Esophagus squamous epithelium (tissue), 5 donors: ENCODE results near the gene AMN. TPM values are rescaled to one million over a fixed set of nuclear protein-coding genes. Genes with fewer than 3 reads are reported as not detected.

ENCODE experiments used
- DNase-seq: peaks from one replicate; lab custom pipeline; 2025; lab: John Stamatoyannopoulos, UW
- H3K27ac ChIP-seq, 4 donors: fragments of 200-600 bp; sonication (generic); one replicate each; pipeline ENCODE4 v1.5.1; 2016 to 2019; ENCODE audit warnings: mild to moderate bottlenecking in 1 of 4
- H3K27me3 ChIP-seq, 4 donors: fragments of 200-600 bp; sonication (generic); 1 replicate in 3 of 4; 2 replicates in 1 of 4; pipeline versions ENCODE4 v1.5.1 to v1.6.0; 2017 to 2021; ENCODE audit warnings: antibody characterized with exemption in 1 of 4
- H3K36me3 ChIP-seq, 3 donors: fragments of 200-600 bp; sonication (generic); one replicate each; pipeline ENCODE4 v1.5.1; 2016 to 2019
- H3K4me1 ChIP-seq, 3 donors: fragments of 200-600 bp; sonication (generic); one replicate each; pipeline ENCODE4 v1.5.1; 2017 to 2019
- H3K4me3 ChIP-seq, 4 donors: fragments of 200-600 bp; sonication (generic); 1 replicate in 3 of 4; 2 replicates in 1 of 4; pipeline ENCODE4 v1.5.1; 2016 to 2019; ENCODE audit warnings: mild to moderate bottlenecking in 2 of 4, moderate library complexity in 1 of 4
- H3K9me3 ChIP-seq, 3 donors: fragments of 200-600 bp; sonication (generic); one replicate each; pipeline ENCODE4 v1.5.1; 2016 to 2019
- CTCF ChIP-seq, 6 experiments: fragments of 450-650 bp in 4 of 6; fragments of 200-600 bp in 2 of 6; sonication (generic) in 2 of 6; IDR thresholded peaks; one replicate each; pipeline ENCODE4 v1.5.1; 2016 to 2019; ENCODE audit warnings: antibody characterized with exemption in 6 of 6, mild to moderate bottlenecking in 4 of 6, moderate library complexity in 4 of 6
- POLR2A ChIP-seq, 4 donors: fragments of 450-650 bp; IDR thresholded peaks; one replicate each; pipeline ENCODE4 v1.6.1; 2017; ENCODE audit warnings: antibody characterized with exemption in 4 of 4, mild to moderate bottlenecking in 4 of 4, moderate library complexity in 3 of 4
- WGBS, 2 donors: methylation state at CpG; one replicate each; pipeline ENCODE4 v1.1.5; 2018; 5-methylcytosine and 5-hydroxymethylcytosine counted together
- intact Hi-C: fragments of 100-400 bp; cut with DNase I; formaldehyde crosslinking; loops from one replicate; pipeline ENCODE4 v1.15.0; 2022
- total RNA-seq, 4 donors: library from RNA; depleted of rRNA; stranded (reverse); fragments of >200 nt; gene quantifications; one replicate each; pipeline ENCODE4 v1.1.0, GENCODE V29; 2016
- donor health status: DM: yes; HTN: yes; CAD: no.

Gene AMN
- total RNA-seq, 4 donors from 2014 or later, result 7.6 to 24.0 (median 19.7) TPM

DNA sequence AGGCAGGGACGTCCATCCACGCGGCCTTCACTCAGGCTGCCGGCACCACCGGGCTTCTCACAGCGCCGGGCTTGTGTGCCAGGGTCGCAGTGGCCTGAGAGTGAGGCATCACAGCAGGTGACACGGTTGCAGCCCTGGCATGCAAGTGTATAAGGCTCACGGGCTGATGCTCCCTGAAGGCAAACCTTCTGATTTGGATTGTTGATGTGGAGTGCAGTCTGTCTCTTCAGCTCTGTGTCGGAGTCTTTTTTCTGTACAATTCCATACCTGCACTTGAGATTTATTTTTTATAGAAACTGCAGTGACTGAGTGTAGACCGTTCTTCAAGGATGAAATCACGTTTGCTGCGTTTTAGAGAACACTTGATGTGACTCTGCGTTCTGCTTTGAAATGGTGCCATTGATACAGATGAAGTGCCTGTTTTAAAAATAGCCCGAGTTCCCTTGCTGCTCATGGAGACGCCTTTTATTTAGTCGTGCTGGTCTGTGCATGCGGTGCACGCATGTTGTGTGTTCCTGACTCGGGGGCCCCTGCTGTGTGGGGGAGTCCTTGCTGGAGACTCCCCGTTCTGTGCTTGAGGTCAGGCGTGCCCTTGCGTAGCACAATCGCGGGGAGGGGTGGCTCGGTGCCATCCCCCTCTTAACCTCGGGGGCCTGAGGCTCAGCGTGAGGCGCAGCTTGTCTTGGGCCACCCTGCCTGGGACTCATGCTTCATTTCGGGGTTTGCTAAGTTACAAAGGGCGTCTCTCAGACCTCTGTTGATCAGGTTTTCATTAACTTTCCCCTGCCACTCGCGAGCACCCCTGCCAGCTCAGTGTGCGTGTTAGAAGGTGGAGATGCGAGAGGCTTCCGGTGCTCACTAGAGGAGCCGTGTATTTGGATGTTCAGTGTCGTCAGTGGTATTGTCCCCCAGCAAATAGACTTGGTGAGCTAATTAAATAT is 21.6 kb upstream of the AMN start:
- Histone ChIP-seq H3K36me3 (peaks cover 5 to 76% (median 7%) of the 10 kb centered on the region in 3 donors), H3K27me3 (no peaks in the 10 kb centered on the region), H3K9me3 (no peaks in the 10 kb centered on the region), H3K4me3 (no peak overlapping the region), H3K27ac (peak overlapping the region in 1 of 4 donors; percentile 34), H3K4me1 (no peaks in the 10 kb centered on the region)
- WGBS, 2 donors, result 82 to 89% methylated on average over 19 to 29 of the region's 39 CpGs
- DNase-seq, result no peak
- intact Hi-C loops, result no loop called here
- TF ChIP-seq CTCF (IDR thresholded peaks at IDR 0.05), result no peak
- no peak for TF ChIP-seq POLR2A (IDR thresholded peaks at IDR 0.05)

DNA sequence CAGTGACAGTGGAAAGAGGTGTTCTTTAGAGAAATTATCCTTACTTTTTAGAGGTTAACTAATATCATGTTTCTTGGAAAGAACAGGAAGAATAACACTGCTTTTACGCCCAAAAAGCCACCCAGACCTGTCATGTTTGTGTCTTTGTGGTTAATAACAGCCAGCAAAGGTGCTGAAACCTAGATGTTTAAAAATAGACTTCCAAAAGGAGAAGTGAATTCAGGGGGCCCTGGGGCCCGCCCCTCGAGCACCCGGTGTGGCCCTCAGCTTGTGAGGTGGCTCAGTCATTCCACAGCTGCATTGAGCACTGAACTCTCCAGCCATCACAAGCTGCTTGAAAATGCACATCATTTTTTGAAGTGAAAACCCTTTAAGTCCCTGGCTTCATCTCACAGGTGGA is 20.8 kb upstream of the AMN start:
- H3K4me3 ChIP-seq, result no peak overlapping the region
- no peak for DNase-seq
- H3K27ac ChIP-seq, result peak overlapping the region in 1 of 4 donors; percentile 21
- no peaks in the 10 kb centered on the region for H3K9me3 ChIP-seq
- H3K27me3 ChIP-seq, result no peaks in the 10 kb centered on the region
- peaks cover 5 to 81% (median 7%) of the 10 kb centered on the region in 3 donors for H3K36me3 ChIP-seq
- no peak for TF ChIP-seq CTCF (IDR thresholded peaks at IDR 0.05)
- TF ChIP-seq POLR2A (IDR thresholded peaks at IDR 0.05), result no peak
- WGBS, 2 donors, result 88% methylated on average over 4 of the region's 4 CpGs
- intact Hi-C loops, result no loop called here
- H3K4me1 ChIP-seq, result no peaks in the 10 kb centered on the region

- TF ChIP-seq POLR2A (IDR thresholded peaks at IDR 0.05) (no peak), CTCF (IDR thresholded peaks at IDR 0.05) (no peak)
- H3K4me1 ChIP-seq, result no peaks in the 10 kb centered on the region
- no peak for DNase-seq
- 72% methylated on average over 4 of the region's 7 CpGs; no CpG with 5 or more reads in 1 of the 2 donors for WGBS, 2 donors
- peak overlapping the region in 1 of 4 donors; percentile 21 for H3K27ac ChIP-seq
- intact Hi-C loops, result no loop called here
- H3K27me3 ChIP-seq, result no peaks in the 10 kb centered on the region
- H3K4me3 ChIP-seq, result no peak overlapping the region
- H3K9me3 ChIP-seq, result no peaks in the 10 kb centered on the region
- H3K36me3 ChIP-seq, result peaks cover 7 to 85% (median 9%) of the 10 kb centered on the region in 3 donors
Measured at GRCh38 chr14:102902086-102902485, 20.4 kb upstream of the AMN start.

GRCh38 chr14:102902523-102903247 is 19.8 kb upstream of the AMN start:
- TF ChIP-seq POLR2A (IDR thresholded peaks at IDR 0.05) (no peak), CTCF (IDR thresholded peaks at IDR 0.05) (no peak)
- WGBS, 2 donors, result 88 to 91% methylated on average over 6 to 9 of the region's 12 CpGs
- Histone ChIP-seq H3K36me3 (peaks cover 5 to 86% (median 11%) of the 10 kb centered on the region in 3 donors), H3K27ac (no peak overlapping the region), H3K27me3 (no peaks in the 10 kb centered on the region), H3K4me3 (no peak overlapping the region), H3K9me3 (no peaks in the 10 kb centered on the region), H3K4me1 (no peaks in the 10 kb centered on the region)
- intact Hi-C loops, result no loop called here
- no peak for DNase-seq
